Liver (tissue), 9 donors: ENCODE measurements around the gene PEX5. TPM values are rescaled to one million over a fixed set of nuclear protein-coding genes. Genes with fewer than 3 reads are reported as not detected.
A peak's percentile ranks its signal among the peaks of the same experiment; 100 is the strongest.

ENCODE experiments used
- DNase-seq: peaks from one replicate; pipeline ENCODE4 v3.0.0-alpha.2; 2017; ENCODE audit warnings: low spot score
- H3K27ac ChIP-seq, 2 donors: one replicate each; pipeline ENCODE4 v1.7.0; 2013; ENCODE audit warnings: inconsistent platforms in 2 of 2, low read length in 2 of 2, control low read depth in 1 of 2, low read depth in 1 of 2, mild to moderate bottlenecking in 1 of 2
- H3K27me3 ChIP-seq, 4 donors: one replicate each; pipeline versions ENCODE4 v1.6.1 to v1.7.0; 2013; ENCODE audit warnings: low read length in 3 of 4, inconsistent platforms in 1 of 4, mild to moderate bottlenecking in 1 of 4, moderate library complexity in 1 of 4; ENCODE audit not compliant: control insufficient read depth in 4 of 4, insufficient read depth in 4 of 4
- H3K36me3 ChIP-seq, 4 donors: one replicate each; pipeline versions ENCODE4 v1.6.1 to v1.7.0; 2013; ENCODE audit warnings: low read length in 3 of 4, mild to moderate bottlenecking in 3 of 4, low read depth in 1 of 4, moderate library complexity in 1 of 4; ENCODE audit not compliant: control insufficient read depth in 4 of 4, insufficient read depth in 3 of 4
- H3K4me1 ChIP-seq, 4 donors: one replicate each; pipeline versions ENCODE4 v1.6.1 to v1.7.0; 2013; ENCODE audit warnings: low read length in 3 of 4, mild to moderate bottlenecking in 3 of 4, moderate library complexity in 1 of 4; ENCODE audit not compliant: control insufficient read depth in 4 of 4, insufficient read depth in 4 of 4
- H3K4me3 ChIP-seq, 3 donors: one replicate each; pipeline versions ENCODE4 v1.6.1 to v1.7.0; 2013; ENCODE audit warnings: low read length in 3 of 3, control low read depth in 1 of 3, low read depth in 1 of 3, mild to moderate bottlenecking in 1 of 3
- H3K9ac ChIP-seq, 2 donors: one replicate each; pipeline ENCODE4 v1.7.0; 2013; ENCODE audit warnings: low read length in 2 of 2, mild to moderate bottlenecking in 2 of 2, moderate library complexity in 2 of 2, control low read depth in 1 of 2, low read depth in 1 of 2
- H3K9me3 ChIP-seq, 4 donors: one replicate each; pipeline versions ENCODE4 v1.6.1 to v1.7.0; 2013; ENCODE audit warnings: low read length in 3 of 4; ENCODE audit not compliant: control insufficient read depth in 4 of 4
- FOXA1 ChIP-seq: IDR thresholded peaks from 2 replicates; pipeline ENCODE4 v1.6.1; 2016; ENCODE audit warnings: antibody characterized with exemption
- GABPA ChIP-seq, 2 donors: IDR thresholded peaks in 1 of 2; conservative IDR thresholded peaks in 1 of 2; 2 replicates each; pipeline ENCODE4 v1.6.1; 2016; ENCODE audit warnings: antibody characterized with exemption in 2 of 2, mild to moderate bottlenecking in 1 of 2, moderate library complexity in 1 of 2
- HNF4A ChIP-seq, 2 donors: conservative IDR thresholded peaks; 2 replicates each; pipeline ENCODE4 v1.6.1; 2016; ENCODE audit warnings: antibody characterized with exemption in 2 of 2, mild to moderate bottlenecking in 2 of 2
- HNF4G ChIP-seq: IDR thresholded peaks from 2 replicates; pipeline ENCODE4 v1.6.1; 2016; ENCODE audit warnings: antibody characterized with exemption
- JUND ChIP-seq, 2 donors: IDR thresholded peaks; 2 replicates each; pipeline ENCODE4 v1.6.1; 2016; ENCODE audit warnings: antibody characterized with exemption in 2 of 2
- NR2F2 ChIP-seq: IDR thresholded peaks from 2 replicates; pipeline ENCODE4 v1.6.1; 2016; ENCODE audit warnings: antibody characterized with exemption
- RAD21 ChIP-seq, 2 donors: IDR thresholded peaks; 2 replicates each; pipeline ENCODE4 v1.6.1; 2016; ENCODE audit warnings: antibody characterized with exemption in 2 of 2, mild to moderate bottlenecking in 2 of 2
- REST ChIP-seq: IDR thresholded peaks from 2 replicates; pipeline ENCODE4 v1.6.1; 2016; ENCODE audit warnings: antibody characterized with exemption, mild to moderate bottlenecking
- RXRA ChIP-seq, 2 donors: IDR thresholded peaks; 2 replicates each; pipeline ENCODE4 v1.6.1; 2017 to 2018; ENCODE audit warnings: antibody characterized with exemption in 2 of 2, mild to moderate bottlenecking in 1 of 2
- SP1 ChIP-seq: IDR thresholded peaks from 2 replicates; pipeline ENCODE4 v1.6.1; 2018; ENCODE audit warnings: antibody characterized with exemption, mild to moderate bottlenecking
- TAF1 ChIP-seq: conservative IDR thresholded peaks from 2 replicates; pipeline ENCODE4 v1.6.1; 2016; ENCODE audit warnings: antibody characterized with exemption, mild to moderate bottlenecking
- ZBTB33 ChIP-seq: IDR thresholded peaks from 2 replicates; pipeline ENCODE4 v1.6.1; 2016; ENCODE audit warnings: antibody characterized with exemption
- WGBS: extraction: QIAGEN DNeasy Blood & Tissue Kit; methylation state at CpG from one replicate; pipeline ENCODE4 v1.1.7; 2013; 5-methylcytosine and 5-hydroxymethylcytosine counted together
- polyA plus RNA-seq, 2 donors: library from polyadenylated mRNA; stranded (reverse) in 1 of 2; unstranded in 1 of 2; fragments of 200-250 nt in 1 of 2; fragments of >200 nt in 1 of 2; fragmentation: Nextera tagmentation in 1 of 2; extraction: Ambion mirVana in 1 of 2; gene quantifications; one replicate each; pipeline versions ENCODE4 v1.2.1 to v1.2.3, GENCODE V29; 2013 to 2015
- total RNA-seq, 2 donors: library from RNA; depleted of rRNA; stranded (reverse); fragments of >200 nt; gene quantifications; one replicate each; pipeline ENCODE4 v1.2.3, GENCODE V29; 2014
- donor health status: healthy.
- donor health status: healthy.
- donor health status: healthy.
- donor health status: healthy.
- donor health status: healthy.

Gene PEX5
- total and polyA plus RNA-seq, 4 donors: 5.7 to 37.9 (median 22.8) TPM

- no peak for TF ChIP-seq JUND (IDR thresholded peaks at IDR 0.05)
- TF ChIP-seq RXRA (IDR thresholded peaks at IDR 0.05): no peak
- no peak for TF ChIP-seq ZBTB33
- no peak for TF ChIP-seq RAD21 (IDR thresholded peaks at IDR 0.05)
- no peak for TF ChIP-seq REST
- TF ChIP-seq TAF1: no peak
- no peak for TF ChIP-seq NR2F2
- TF ChIP-seq HNF4G: no peak
- no peak overlapping the region for H3K27ac ChIP-seq
- no peak overlapping the region for H3K9ac ChIP-seq
- no peak overlapping the region for H3K4me3 ChIP-seq
- H3K27me3 ChIP-seq: no peaks in the 10 kb centered on the region
- 86% methylated on average over 4 of the region's 4 CpGs for WGBS
- H3K4me1 ChIP-seq: peaks cover 3 to 30% (median 18%) of the 10 kb centered on the region in 4 donors
- DNase-seq: no peak
- peaks cover 4 to 48% (median 31%) of the 10 kb centered on the region in 4 donors for H3K36me3 ChIP-seq
- no peaks in the 10 kb centered on the region for H3K9me3 ChIP-seq
Measured at GRCh38 chr12:7145671-7146070, 43.8 kb upstream of the PEX5 start.

GRCh38 chr12:7146228-7146627 is 43.3 kb upstream of the PEX5 start:
- DNase-seq: no peak
- H3K9ac ChIP-seq: no peak overlapping the region
- H3K4me3 ChIP-seq: no peak overlapping the region
- H3K4me1 ChIP-seq: peaks cover 3 to 35% (median 23%) of the 10 kb centered on the region in 4 donors
- no peaks in the 10 kb centered on the region for H3K27me3 ChIP-seq
- peak overlapping the region in 1 of 2 donors; percentile 49 for H3K27ac ChIP-seq
- 94% methylated on average over 7 of the region's 7 CpGs for WGBS
- no peaks in the 10 kb centered on the region for H3K9me3 ChIP-seq
- TF ChIP-seq ZBTB33: no peak
- TF ChIP-seq FOXA1: no peak
- no peak for TF ChIP-seq REST
- TF ChIP-seq SP1: no peak
- no peak for TF ChIP-seq GABPA (IDR thresholded peaks at IDR 0.05 in 1 of 2, conservative IDR thresholded peaks at IDR 0.05 in 1 of 2)
- no peak for TF ChIP-seq RXRA (IDR thresholded peaks at IDR 0.05)
- no peak for TF ChIP-seq HNF4A (conservative IDR thresholded peaks at IDR 0.05)
- peaks cover 4 to 44% (median 31%) of the 10 kb centered on the region in 4 donors for H3K36me3 ChIP-seq
